HG03175 (cell line): ENCODE measurements around the gene OR2W3.

Experiments used
- ATAC-seq: cut with Tn5 transposase; IDR thresholded peaks from one replicate; pipeline ENCODE4 v1.9.1; 2021; ENCODE audit warnings: mild to moderate bottlenecking, moderate library complexity; ENCODE audit not compliant: unreplicated experiment

OR2W3 gene

DNA sequence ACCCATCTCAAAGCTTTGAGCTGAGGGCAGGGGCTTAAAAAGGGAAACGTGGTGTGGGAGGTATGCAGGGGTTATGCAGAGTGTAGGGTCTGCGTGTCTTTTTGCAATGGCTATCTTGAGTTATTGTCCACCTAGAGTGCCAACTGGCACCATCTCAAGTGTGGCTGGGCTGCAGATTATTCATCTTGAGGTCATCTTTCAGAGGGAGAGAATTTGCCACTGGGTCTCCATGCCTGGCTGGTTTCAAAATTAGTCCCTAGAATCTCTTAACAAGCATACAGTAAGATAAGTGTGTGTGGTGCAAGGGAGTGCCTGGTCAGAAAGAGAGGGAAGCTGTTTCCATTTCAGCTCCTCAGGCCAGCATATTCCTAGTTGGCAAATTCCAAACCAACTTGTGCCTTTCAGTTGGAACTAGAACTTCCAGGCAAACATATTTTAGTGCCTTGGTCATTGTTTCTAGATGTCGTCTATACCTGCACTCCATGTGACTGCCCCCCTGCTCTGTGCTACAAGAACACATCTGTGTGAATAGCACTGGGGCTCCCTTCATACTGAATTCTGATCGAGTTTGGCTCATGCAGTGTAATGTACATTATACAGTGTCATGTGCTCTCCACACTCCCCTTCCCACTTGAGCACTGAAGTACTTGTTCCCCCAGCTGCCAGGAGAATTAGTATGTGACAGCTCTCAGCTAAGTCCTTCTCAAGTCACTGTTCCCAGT lies 19.7 kb downstream of the OR2W3 start:
- ATAC-seq = no peak

GRCh38 chr1:247919952-247920351 lies 24.6 kb downstream of the OR2W3 start, which contains the start of gene OR2T8:
TSS of gene OR2T8 (plus strand) at chr1:247920252. CDS start at chr1:247921018, 766 bp downstream.
- no peak for ATAC-seq

- ATAC-seq = no peak
These were observed 28.6 kb downstream of the OR2W3 start for GRCh38 chr1:247923941-247924340.

DNA sequence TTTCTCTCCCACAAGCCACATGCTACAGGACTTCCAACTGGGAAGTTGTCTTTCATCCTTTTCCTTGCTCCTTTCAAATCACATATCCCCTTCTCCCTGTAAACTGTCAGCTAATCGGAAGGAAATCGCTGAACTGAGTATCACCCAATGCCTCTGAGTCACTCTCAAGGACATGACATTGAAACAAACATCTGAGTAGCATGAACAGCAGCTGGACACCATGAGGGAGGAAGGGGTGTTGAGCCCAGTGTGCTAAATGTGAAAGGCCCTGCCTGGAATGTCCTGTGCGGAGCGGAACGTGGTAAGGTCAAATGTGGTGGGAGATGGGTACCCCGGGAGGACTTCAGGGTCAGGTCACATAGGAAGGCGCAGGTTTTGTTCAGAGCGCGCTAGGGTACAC lies 29.5 kb downstream of the OR2W3 start, which contains the start of gene OR2AJ1:
OR2AJ1 (plus strand) TSS at position 22 of the 400 bp plus-strand sequence. CDS start 8,880 bp downstream, outside the sequence.
- ATAC-seq = no peak

DNA sequence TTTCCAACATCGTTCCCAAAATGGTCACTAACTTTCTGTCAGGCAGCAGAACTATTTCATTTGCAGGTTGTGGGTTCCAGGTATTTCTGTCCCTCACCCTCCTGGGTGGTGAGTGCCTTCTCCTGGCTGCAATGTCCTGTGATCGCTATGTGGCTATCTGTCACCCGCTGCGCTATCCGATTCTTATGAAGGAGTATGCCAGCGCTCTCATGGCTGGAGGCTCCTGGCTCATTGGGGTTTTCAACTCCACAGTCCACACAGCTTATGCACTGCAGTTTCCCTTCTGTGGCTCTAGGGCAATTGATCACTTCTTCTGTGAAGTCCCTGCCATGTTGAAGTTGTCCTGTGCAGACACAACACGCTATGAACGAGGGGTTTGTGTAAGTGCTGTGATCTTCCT lies 38.6 kb downstream of the OR2W3 start:
- no peak for ATAC-seq

DNA sequence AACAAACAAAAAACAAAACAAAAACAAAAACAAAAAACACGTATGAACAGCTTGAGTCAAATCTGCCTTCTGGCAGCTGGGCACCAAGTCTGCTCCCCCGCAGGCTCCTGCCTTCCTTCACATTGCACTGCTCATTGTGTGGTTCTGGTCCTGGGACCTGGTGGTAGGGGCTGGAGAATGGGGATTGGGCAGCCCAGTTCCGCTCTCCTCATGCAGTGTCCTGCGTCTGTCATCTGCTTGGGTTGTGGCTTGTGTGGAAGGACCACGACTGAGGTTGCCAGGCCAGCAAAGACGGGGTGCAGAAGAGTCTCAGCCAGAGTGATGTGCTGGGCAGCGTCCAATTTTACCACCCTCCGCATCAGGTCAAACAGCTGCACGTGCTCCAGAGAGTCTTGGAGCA lies 40.4 kb downstream of the OR2W3 start:
- no peak for ATAC-seq

- ATAC-seq = no peak
These were observed 41.0 kb downstream of the OR2W3 start for GRCh38 chr1:247936415-247936814.

DNA sequence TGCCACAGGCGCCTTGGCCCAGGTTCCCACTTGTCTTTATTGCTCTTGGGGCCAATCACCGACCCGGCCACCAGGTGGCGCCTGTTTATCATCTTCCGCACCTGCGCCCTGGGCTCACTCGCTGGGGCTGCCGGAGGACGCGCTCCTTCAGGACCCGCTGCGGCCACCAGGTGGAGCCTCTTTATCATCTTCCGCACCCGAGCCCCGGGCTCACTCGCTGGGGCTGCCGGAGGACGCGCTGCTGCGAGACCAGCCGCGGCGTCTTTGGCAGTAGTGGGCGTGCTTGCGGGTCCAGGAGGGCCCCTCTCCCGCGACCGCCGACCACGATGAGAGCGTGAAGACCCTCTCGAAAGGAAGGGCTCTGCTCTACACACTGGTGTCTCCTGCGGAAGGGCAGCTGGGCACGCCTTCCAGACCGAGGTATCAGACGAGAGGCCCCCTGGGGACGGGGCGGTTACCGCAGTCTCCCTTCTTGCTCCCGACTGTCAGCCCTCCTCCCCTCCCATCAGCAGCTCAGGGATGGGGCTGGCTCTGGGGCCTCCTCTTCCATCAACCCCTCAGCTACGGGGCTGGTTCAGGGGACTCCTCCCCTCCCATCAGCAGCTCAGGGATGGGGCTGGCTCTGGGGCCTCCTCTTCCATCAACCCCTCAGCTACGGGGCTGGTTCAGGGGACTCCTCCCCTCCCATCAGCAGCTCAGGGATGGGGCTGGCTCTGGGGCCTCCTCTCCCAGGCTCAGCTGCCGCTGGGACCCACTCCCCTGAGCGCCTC lies 41.8 kb downstream of the OR2W3 start:
- ATAC-seq = peak; percentile 100

- no peak for ATAC-seq
These were observed 47.2 kb downstream of the OR2W3 start for GRCh38 chr1:247942624-247943023.
